GM19025 (cell line): ENCODE measurements around the gene OR7C2.

Experiments
- ATAC-seq: cut with Tn5 transposase; IDR thresholded peaks from one replicate; pipeline ENCODE4 v1.9.1; 2021; ENCODE audit warnings: mild to moderate bottlenecking, low read depth, moderate library complexity; ENCODE audit not compliant: unreplicated experiment

Gene OR7C2

GRCh38 chr19:14978161-14978776, 37.0 kb downstream of the OR7C2 start:
- no peak for ATAC-seq

GRCh38 chr19:14979476-14980255, 38.4 kb downstream of the OR7C2 start, which contains the start of gene SLC1A6:
SLC1A6 (minus strand) TSS chr19:14979864; CDS start chr19:14972910, 6,954 bp downstream.
- ATAC-seq = no peak

- no peak for ATAC-seq
Observed at GRCh38 chr19:14985133-14985532, 43.8 kb downstream of the OR7C2 start.
